Caco-2 (cell line): ENCODE results near the gene IL5. TPM values are rescaled to one million over a fixed set of nuclear protein-coding genes. Genes with fewer than 3 reads are reported as not detected.

ENCODE experiments used
- BruUV-seq: library from RNA; stranded (reverse); fragments of 400-500 nt; replicated peaks from 2 replicates; lab custom pipeline; 2021; lab: Mats Ljungman, UMichigan
- CTCF ChIA-PET: fragments of 300-600 bp; sonication (Branson Sonifier 250); formaldehyde crosslinking; loops from one replicate; lab custom pipeline; 2022; ENCODE audit warnings: antibody characterized with exemption; lab: Charles Lee
- POLR2A ChIA-PET: fragments of 300-600 bp; sonication (Branson Sonifier 250); formaldehyde crosslinking; loops from one replicate; lab custom pipeline; 2022; ENCODE audit warnings: antibody characterized with exemption; lab: Charles Lee
- DNase-seq, 2 experiments: peaks; one replicate each; pipeline versions ENCODE4 v3.0.0 to v3.0.0-alpha.2; 2020 to 2022
- H3K27me3 ChIP-seq: replicated peaks from 2 replicates; pipeline ENCODE4 v1.6.0; 2011; ENCODE audit warnings: low read length; ENCODE audit not compliant: control insufficient read depth, insufficient read depth
- H3K36me3 ChIP-seq: 2 replicates; pipeline ENCODE4 v1.5.1; 2011; ENCODE audit warnings: low read length; ENCODE audit not compliant: control insufficient read depth, insufficient read depth
- H3K4me1 ChIP-seq: fragments of 250-450 bp; sonication (Bioruptor Pico); 2 replicates; pipeline ENCODE4 v1.5.1; 2020; ENCODE audit warnings: mild to moderate bottlenecking
- H3K4me3 ChIP-seq: 2 replicates; pipeline ENCODE4 v1.5.1; 2011; ENCODE audit warnings: low read depth, mild to moderate bottlenecking, control low read depth, low read length
- H3K9me3 ChIP-seq: fragments of 250-450 bp; sonication (Bioruptor Pico); 2 replicates; pipeline ENCODE4 v1.5.1; 2020; ENCODE audit warnings: mild to moderate bottlenecking, moderate library complexity
- H3K27ac Mint-ChIP-seq: one replicate; pipeline ENCODE4 v1.8.0; 2022; ENCODE audit warnings: mixed read lengths; ENCODE audit not compliant: unreplicated experiment
- H3K27me3 Mint-ChIP-seq: one replicate; pipeline ENCODE4 v1.8.0; 2022; ENCODE audit warnings: mixed read lengths; ENCODE audit not compliant: insufficient read depth, unreplicated experiment
- H3K36me3 Mint-ChIP-seq: one replicate; pipeline ENCODE4 v1.8.0; 2022; ENCODE audit warnings: mild to moderate bottlenecking, mixed read lengths; ENCODE audit not compliant: insufficient read depth, unreplicated experiment
- H3K4me1 Mint-ChIP-seq: one replicate; pipeline ENCODE4 v1.8.0; 2022; ENCODE audit warnings: low read depth, mixed read lengths; ENCODE audit not compliant: unreplicated experiment
- H3K4me3 Mint-ChIP-seq: one replicate; pipeline ENCODE4 v1.8.0; 2022; ENCODE audit warnings: mild to moderate bottlenecking, moderate library complexity, mixed read lengths; ENCODE audit not compliant: unreplicated experiment
- H3K9me3 Mint-ChIP-seq: one replicate; pipeline ENCODE4 v1.8.0; 2022; ENCODE audit warnings: mixed read lengths; ENCODE audit not compliant: unreplicated experiment
- intact Hi-C: fragments of 100-400 bp; cut with micrococcal nuclease; formaldehyde crosslinking; loops from one replicate; pipeline ENCODE4 v1.10.0; 2022; ENCODE audit not compliant: unreplicated experiment
- total RNA-seq: library from RNA; stranded (reverse); gene quantifications from 2 replicates; pipeline ENCODE4 v1.2.3, GENCODE V29; 2022
- TF ChIP-seq, protein P1 (sequence below), 2 experiments: fragments of 200-600 bp in 1 of 2; IDR thresholded peaks; 1 replicate in 1 of 2; 2 replicates in 1 of 2; pipeline versions ENCODE4 v1.5.1 to v1.8.0; 2011 to 2022; ENCODE audit warnings: antibody characterized with exemption in 1 of 2, control low read depth in 1 of 2, inconsistent platforms in 1 of 2, low read depth in 1 of 2, low read length in 1 of 2, mild to moderate bottlenecking in 1 of 2, moderate library complexity in 1 of 2; ENCODE audit not compliant: insufficient read depth in 1 of 2, severe bottlenecking in 1 of 2, unreplicated experiment in 1 of 2

IL5 gene
- total RNA-seq, 1 experiment from 2014 or later: not detected

DNA sequence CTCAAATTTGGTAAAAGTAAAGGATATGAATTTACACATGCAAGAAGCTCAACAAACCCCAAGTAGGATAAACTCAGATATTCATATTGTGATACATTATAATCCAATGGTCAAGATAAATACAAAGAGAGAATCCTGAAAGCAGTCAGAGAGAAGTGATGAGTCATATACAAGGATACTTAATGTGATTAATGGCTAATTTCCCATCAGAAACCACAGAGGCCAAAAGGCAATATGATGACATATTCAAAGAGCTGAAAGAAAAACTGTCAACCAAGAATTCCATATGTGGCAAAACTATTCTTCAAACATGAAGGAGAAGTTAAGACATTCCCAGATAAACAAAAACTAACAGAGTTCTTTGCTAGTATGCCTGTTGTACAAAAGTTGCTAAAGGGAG, 33.2 kb downstream of the IL5 start:
- Histone ChIP-seq H3K4me3 (no peak overlapping the region), H3K36me3 (no peaks in the 10 kb centered on the region), H3K4me1 (peaks cover 8% of the 10 kb centered on the region), H3K27me3 (no peaks in the 10 kb centered on the region), H3K9me3 (no peaks in the 10 kb centered on the region)
- Mint-ChIP-seq H3K36me3 (peaks cover 7% of the 10 kb centered on the region), H3K27ac (no peak overlapping the region), H3K27me3 (no peaks in the 10 kb centered on the region), H3K9me3 (no peaks in the 10 kb centered on the region), H3K4me1 (peaks cover 14% of the 10 kb centered on the region), H3K4me3 (no peak overlapping the region)
- CTCF ChIA-PET: interaction anchor here (1.5 kb wide), 1 partner anchor 17 kb away, joined by 3 read pairs; no protein-coding TSS in a partner anchor
- no TSS peak for BruUV-seq
- intact Hi-C loops: no loop called here
- DNase-seq: no peak
- POLR2A ChIA-PET: no interaction called here
- TF ChIP-seq, protein P1, sequence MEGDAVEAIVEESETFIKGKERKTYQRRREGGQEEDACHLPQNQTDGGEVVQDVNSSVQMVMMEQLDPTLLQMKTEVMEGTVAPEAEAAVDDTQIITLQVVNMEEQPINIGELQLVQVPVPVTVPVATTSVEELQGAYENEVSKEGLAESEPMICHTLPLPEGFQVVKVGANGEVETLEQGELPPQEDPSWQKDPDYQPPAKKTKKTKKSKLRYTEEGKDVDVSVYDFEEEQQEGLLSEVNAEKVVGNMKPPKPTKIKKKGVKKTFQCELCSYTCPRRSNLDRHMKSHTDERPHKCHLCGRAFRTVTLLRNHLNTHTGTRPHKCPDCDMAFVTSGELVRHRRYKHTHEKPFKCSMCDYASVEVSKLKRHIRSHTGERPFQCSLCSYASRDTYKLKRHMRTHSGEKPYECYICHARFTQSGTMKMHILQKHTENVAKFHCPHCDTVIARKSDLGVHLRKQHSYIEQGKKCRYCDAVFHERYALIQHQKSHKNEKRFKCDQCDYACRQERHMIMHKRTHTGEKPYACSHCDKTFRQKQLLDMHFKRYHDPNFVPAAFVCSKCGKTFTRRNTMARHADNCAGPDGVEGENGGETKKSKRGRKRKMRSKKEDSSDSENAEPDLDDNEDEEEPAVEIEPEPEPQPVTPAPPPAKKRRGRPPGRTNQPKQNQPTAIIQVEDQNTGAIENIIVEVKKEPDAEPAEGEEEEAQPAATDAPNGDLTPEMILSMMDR (IDR thresholded peaks at IDR 0.05; ENCODE audit: insufficient read depth in 1 of 2, low read depth in 1 of 2, low read length in 1 of 2, severe bottlenecking in 1 of 2, unreplicated experiment in 1 of 2): no peak

DNA sequence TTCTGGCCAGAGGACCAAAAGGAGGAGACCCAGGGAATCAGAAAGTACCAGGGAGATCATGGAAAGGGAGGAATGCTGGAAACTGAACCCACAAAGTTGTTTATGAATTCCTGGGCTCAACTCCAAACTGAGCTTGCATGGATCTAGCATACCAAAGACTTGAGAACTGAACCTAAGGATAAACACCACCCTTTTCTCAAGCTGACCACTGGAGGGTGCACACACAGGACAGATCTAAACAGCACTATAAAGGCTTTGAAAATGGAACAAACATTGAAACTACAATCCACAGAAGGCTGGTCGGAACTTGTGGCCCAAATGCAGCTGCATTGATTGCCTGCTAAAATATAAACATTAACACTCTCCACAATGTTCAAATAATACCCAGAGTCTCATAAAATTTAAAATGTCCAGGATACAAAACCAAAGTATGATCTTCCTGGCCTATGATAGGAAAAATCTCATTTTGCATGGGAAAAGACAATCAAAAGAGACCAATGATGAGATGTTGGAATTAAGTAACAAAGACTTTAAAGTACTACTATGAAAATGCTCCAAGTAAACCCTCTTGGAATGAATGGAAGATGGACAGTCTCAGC, 37.1 kb downstream of the IL5 start:
- TF ChIP-seq, protein P1 (IDR thresholded peaks at IDR 0.05; ENCODE audit: insufficient read depth in 1 of 2, low read depth in 1 of 2, low read length in 1 of 2, severe bottlenecking in 1 of 2, unreplicated experiment in 1 of 2): peak; percentile 59 to 68
- peak in 1 of 2 experiments; percentile 46 for DNase-seq
- no peaks in the 10 kb centered on the region for H3K9me3 Mint-ChIP-seq
- H3K4me3 Mint-ChIP-seq: no peak overlapping the region
- H3K4me1 Mint-ChIP-seq: peaks cover 11% of the 10 kb centered on the region
- intact Hi-C loops: no loop called here
- Histone ChIP-seq H3K4me1 (peaks cover 23% of the 10 kb centered on the region), H3K36me3 (no peaks in the 10 kb centered on the region), H3K9me3 (no peaks in the 10 kb centered on the region), H3K4me3 (no peak overlapping the region), H3K27me3 (no peaks in the 10 kb centered on the region)
- BruUV-seq: no TSS peak
- H3K27me3 Mint-ChIP-seq: no peaks in the 10 kb centered on the region
- CTCF ChIA-PET: interaction anchor here (0.7 to 2.5 kb wide), 6 partner anchors 10 to 120 kb away, joined by 3 to 9 read pairs (median 4); partner anchors contain the start of gene IRF1
- H3K27ac Mint-ChIP-seq: no peak overlapping the region
- no peaks in the 10 kb centered on the region for H3K36me3 Mint-ChIP-seq
- POLR2A ChIA-PET: interaction anchor here (0.6 to 1.0 kb wide), 2 partner anchors 10 to 11 kb away, joined by 4 to 7 read pairs; no protein-coding TSS in a partner anchor

DNA sequence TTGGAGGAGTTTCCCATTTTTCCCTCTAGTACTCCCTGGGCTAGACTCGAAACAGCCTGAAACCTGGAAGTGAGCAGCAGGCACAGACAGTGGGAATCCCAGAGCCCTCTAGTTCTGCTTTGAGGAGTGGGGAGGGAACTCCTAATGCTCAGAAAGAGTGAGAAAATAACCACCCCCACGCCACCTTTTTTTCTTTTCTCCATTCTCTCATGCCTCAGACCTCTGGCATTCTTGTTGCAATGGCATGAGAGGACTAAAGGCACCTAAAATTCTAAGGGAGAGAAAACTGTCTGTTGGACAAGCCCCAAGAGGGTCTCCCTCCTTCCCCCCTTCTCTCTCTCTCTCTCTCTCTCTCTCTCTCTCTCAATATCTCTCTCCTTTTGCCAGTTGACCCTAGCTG, 37.7 kb downstream of the IL5 start:
- Histone ChIP-seq H3K36me3 (no peaks in the 10 kb centered on the region), H3K4me1 (peaks cover 29% of the 10 kb centered on the region), H3K4me3 (no peak overlapping the region), H3K9me3 (no peaks in the 10 kb centered on the region), H3K27me3 (no peaks in the 10 kb centered on the region)
- no TSS peak for BruUV-seq
- TF ChIP-seq, protein P1 (IDR thresholded peaks at IDR 0.05; ENCODE audit: insufficient read depth in 1 of 2, low read depth in 1 of 2, low read length in 1 of 2, severe bottlenecking in 1 of 2, unreplicated experiment in 1 of 2): no peak
- ChIA-PET CTCF (interaction anchor here (0.7 to 2.5 kb wide), 6 partner anchors 10 to 120 kb away, joined by 3 to 9 read pairs (median 4); partner anchors contain the start of gene IRF1), POLR2A (interaction anchor here (1.0 kb wide), 1 partner anchor 10 kb away, joined by 4 read pairs; no protein-coding TSS in a partner anchor)
- DNase-seq: no peak
- H3K27ac Mint-ChIP-seq: no peak overlapping the region
- H3K4me1 Mint-ChIP-seq: peaks cover 17% of the 10 kb centered on the region
- intact Hi-C loops: no loop called here
- H3K9me3 Mint-ChIP-seq: no peaks in the 10 kb centered on the region
- no peak overlapping the region for H3K4me3 Mint-ChIP-seq
- H3K27me3 Mint-ChIP-seq: no peaks in the 10 kb centered on the region
- H3K36me3 Mint-ChIP-seq: no peaks in the 10 kb centered on the region
